Measurements from ENCODE around the gene HOXA9.
A peak's percentile ranks its signal among the peaks of the same experiment; 100 is the strongest.

Gene HOXA9

DNA sequence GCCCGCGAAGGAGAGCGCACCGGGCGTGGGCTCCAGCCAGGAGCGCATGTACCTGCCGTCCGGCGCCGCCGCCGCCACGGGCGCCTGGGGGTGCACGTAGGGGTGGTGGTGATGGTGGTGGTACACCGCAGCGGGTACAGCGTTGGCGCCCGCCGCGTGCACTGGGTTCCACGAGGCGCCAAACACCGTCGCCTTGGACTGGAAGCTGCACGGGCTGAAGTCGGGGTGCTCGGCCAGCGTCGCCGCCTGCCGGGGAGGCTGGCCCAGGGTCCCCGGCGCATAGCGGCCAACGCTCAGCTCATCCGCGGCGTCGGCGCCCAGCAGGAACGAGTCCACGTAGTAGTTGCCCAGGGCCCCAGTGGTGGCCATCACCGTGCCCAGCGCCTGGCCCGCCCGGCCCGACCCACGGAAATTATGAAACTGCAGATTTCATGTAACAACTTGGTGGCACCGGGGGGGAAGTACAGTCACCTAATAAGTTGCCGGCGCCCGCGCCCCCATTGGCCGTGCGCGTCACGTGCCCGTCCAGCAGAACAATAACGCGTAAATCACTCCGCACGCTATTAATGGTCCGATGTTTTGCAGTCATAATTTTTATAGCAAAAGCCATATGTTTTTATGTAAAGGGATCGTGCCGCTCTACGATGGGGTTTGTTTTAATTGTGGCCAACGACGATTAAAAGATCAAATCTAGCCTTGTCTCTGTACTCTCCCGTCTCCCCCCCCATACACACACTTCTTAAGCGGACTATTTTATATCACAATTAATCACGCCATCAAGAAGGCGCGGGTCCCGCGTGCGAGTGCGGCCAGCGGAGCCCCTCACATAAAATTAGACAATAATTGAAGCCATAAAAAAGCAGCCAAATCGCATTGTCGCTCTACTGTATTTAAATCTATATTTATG lies at the start of gene HOXA9:
Gene HOXA9 (minus strand): TSS at position 449 of the 907 bp plus-strand sequence. CDS start 80 bp downstream, at position 369.
- Histone ChIP-seq H3K4me1 (ENCODE audit: control insufficient read depth, insufficient read depth, low read length) (peaks cover 33% of the 10 kb centered on the region), H3K4me3 (ENCODE audit: low read length in 2 of 2) (peak within 1 kb of the TSS in 1 of 2 donors; percentile 40), H3K9ac (ENCODE audit: low read length in 2 of 2) (no peak within 1 kb of the TSS), H3K27me3 (ENCODE audit: control insufficient read depth in 1 of 2, insufficient read depth in 2 of 2, low read length in 2 of 2) (peaks cover 78 to 97% of the 10 kb centered on the region in 2 donors), H3K36me3 (ENCODE audit: control insufficient read depth in 2 of 2, insufficient read depth in 2 of 2, low read length in 2 of 2) (no peaks in the 10 kb centered on the region), H3K27ac (ENCODE audit: low read length) (no peak within 1 kb of the TSS), H3K9me3 (ENCODE audit: control insufficient read depth in 2 of 2, low read length in 2 of 2) (no peaks in the 10 kb centered on the region)

DNA sequence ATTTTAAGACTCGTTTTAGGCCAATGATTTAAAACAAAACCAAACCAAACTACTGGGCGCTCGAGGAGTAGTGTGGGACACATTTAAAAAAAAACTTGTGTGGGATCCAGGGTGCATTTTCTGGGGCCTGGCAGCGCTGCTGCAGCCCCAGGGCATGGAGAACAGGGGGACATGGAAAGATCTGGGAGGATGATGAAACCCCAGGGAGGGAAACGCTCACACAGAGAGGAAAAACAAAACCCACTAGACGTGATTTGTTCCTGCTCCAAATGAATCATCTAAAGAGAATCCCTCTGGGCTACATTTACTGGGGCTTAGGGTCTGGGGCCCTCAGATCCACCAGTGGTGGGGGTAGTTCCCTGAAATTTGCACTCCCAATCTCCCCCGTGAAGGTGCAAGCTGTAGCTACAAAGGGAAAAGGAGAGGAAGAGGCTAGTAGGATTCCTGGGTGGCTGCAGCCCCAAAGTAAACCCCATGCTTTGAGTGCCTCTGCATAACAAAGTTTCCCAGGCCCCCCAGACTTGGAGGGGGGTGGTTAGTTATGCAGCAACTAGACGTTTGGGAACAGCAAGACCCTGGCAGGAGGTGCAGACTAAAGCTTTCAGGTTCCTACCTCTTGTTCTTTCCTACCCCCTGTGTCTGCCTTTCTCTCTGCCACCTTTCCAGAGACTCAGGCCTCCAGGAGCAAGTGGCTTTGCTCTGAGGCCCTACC lies 49.1 kb upstream of the HOXA9 start:
- no peaks in the 10 kb centered on the region for H3K36me3 ChIP-seq (ENCODE audit: control insufficient read depth in 2 of 2, insufficient read depth in 2 of 2, low read length in 2 of 2)
- H3K4me3 ChIP-seq (ENCODE audit: low read length in 2 of 2): no peak overlapping the region
- no peak overlapping the region for H3K9ac ChIP-seq (ENCODE audit: low read length in 2 of 2)
- peaks cover 68 to 71% of the 10 kb centered on the region in 2 donors for H3K27me3 ChIP-seq (ENCODE audit: control insufficient read depth in 1 of 2, insufficient read depth in 2 of 2, low read length in 2 of 2)
- peaks cover 11% of the 10 kb centered on the region for H3K4me1 ChIP-seq (ENCODE audit: control insufficient read depth, insufficient read depth, low read length)
- no peaks in the 10 kb centered on the region for H3K9me3 ChIP-seq (ENCODE audit: control insufficient read depth in 2 of 2, low read length in 2 of 2)
- no peak overlapping the region for H3K27ac ChIP-seq (ENCODE audit: low read length)

DNA sequence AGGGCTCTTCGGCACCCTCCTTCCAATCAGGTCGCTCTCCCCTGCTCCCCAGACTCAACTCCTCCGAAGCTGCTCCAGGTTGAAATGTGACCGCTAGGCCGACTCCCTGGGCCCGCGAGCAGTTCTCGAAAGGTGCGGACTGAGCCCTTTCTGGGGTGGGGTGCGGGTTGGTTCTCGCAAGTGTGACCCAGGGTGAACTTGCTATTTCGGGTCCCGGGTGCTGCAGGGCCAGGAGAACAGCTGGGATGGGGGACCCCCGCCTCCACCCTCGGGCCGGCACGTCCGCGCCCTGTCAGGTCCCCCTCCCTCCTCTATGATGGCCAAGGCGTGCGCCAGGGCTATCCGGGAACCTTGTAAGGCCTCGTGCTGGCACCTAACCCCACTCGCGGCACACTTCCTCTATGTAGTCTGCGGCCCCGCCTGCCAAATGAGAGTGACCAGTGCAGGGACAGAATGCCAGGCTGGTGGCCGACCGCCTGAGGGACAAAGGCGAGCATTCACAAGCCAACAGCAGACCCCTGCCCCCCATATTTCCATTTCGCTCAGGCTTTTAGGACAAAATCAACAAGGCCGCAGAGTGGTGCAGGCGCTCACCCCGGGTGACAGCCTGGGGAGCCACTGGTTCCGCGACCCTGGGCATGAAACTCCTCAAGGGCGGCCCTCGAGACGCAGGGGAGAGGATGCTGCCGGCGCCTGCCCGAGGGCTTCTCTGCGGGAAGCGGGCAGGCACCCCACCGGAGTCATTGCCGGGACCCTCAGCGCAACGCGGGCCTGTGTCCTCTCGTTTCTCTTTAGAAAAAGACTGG lies 48.3 kb upstream of the HOXA9 start:
- Histone ChIP-seq H3K4me3 (ENCODE audit: low read length in 2 of 2) (peak overlapping the region in 1 of 2 donors; percentile 49), H3K36me3 (ENCODE audit: control insufficient read depth in 2 of 2, insufficient read depth in 2 of 2, low read length in 2 of 2) (no peaks in the 10 kb centered on the region), H3K4me1 (ENCODE audit: control insufficient read depth, insufficient read depth, low read length) (peaks cover 11% of the 10 kb centered on the region), H3K27ac (ENCODE audit: low read length) (no peak overlapping the region), H3K9ac (ENCODE audit: low read length in 2 of 2) (no peak overlapping the region), H3K27me3 (ENCODE audit: control insufficient read depth in 1 of 2, insufficient read depth in 2 of 2, low read length in 2 of 2) (peaks cover 67 to 75% of the 10 kb centered on the region in 2 donors), H3K9me3 (ENCODE audit: control insufficient read depth in 2 of 2, low read length in 2 of 2) (no peaks in the 10 kb centered on the region)

DNA sequence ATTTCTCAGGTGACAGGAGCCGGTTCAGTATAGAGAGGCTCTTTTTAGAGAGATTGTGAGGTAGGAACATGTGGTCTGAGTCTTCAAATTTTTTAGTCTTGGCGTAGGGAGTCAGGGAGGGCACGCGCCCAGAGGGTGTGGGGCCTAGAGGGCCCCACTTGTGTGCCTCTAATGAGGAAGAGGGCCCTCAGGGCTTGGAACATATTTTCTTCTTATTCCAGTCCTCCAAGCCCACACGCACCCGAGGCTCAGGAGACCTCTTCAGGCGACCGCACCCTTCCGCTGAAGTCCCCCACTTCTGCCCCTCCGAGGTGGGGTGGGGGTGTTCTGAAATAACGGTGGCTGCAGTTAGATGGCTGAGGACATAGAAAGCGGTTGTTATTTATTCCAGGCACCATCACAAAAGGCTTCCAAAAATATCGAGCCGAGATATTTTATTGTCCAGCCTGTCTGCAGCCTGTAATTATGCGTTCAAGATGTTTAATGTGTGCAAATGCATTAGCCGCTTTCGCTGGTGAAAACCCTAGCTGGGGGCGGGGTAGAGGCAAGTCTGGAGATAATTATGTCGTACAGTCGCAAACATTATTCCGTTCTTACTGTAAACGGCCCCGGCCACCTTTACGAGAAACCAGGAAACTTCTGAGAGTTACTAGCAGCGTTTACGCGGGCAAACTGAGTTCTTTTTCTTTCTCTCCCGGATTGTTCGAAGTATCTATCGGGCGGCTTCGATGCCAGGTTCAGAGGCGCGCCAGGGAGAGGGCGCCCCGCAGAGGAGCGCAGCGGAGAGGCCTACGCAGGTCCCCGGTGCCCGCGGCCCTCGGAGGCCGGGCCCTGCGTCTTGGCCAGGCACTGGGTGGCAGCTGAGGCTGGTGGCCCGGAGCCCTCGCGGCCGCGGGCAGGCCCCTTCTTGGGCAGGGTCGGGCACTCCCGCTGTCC lies 47.4 kb upstream of the HOXA9 start:
- peaks cover 11% of the 10 kb centered on the region for H3K4me1 ChIP-seq (ENCODE audit: control insufficient read depth, insufficient read depth, low read length)
- peak overlapping the region in 1 of 2 donors; percentile 49 for H3K4me3 ChIP-seq (ENCODE audit: low read length in 2 of 2)
- no peak overlapping the region for H3K9ac ChIP-seq (ENCODE audit: low read length in 2 of 2)
- H3K27me3 ChIP-seq (ENCODE audit: control insufficient read depth in 1 of 2, insufficient read depth in 2 of 2, low read length in 2 of 2): peaks cover 71 to 82% of the 10 kb centered on the region in 2 donors
- no peaks in the 10 kb centered on the region for H3K9me3 ChIP-seq (ENCODE audit: control insufficient read depth in 2 of 2, low read length in 2 of 2)
- no peak overlapping the region for H3K27ac ChIP-seq (ENCODE audit: low read length)
- H3K36me3 ChIP-seq (ENCODE audit: control insufficient read depth in 2 of 2, insufficient read depth in 2 of 2, low read length in 2 of 2): no peaks in the 10 kb centered on the region

DNA sequence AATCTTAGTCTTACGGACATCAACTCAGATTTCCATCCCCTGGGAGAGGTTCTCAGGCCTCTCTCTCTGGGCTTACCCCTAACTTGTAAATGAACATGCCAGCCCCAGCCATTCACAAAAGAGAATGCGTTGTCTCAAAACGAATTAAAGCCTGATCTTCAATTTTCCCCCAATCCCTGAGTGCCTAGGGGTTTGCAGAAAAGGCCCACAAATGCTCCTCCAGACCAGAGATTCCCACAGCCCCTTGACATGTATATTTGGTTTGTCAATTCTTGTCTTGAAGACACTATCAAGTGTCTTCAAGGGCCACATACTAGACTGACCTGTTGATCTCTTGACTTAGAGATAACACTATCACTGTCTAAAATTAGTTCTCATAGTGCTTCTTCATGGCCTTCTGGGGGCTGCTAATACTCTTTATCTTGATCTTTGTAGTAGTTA lies 46.4 kb upstream of the HOXA9 start:
- no peaks in the 10 kb centered on the region for H3K36me3 ChIP-seq (ENCODE audit: control insufficient read depth in 2 of 2, insufficient read depth in 2 of 2, low read length in 2 of 2)
- H3K9ac ChIP-seq (ENCODE audit: low read length in 2 of 2): no peak overlapping the region
- H3K4me3 ChIP-seq (ENCODE audit: low read length in 2 of 2): no peak overlapping the region
- no peak overlapping the region for H3K27ac ChIP-seq (ENCODE audit: low read length)
- no peaks in the 10 kb centered on the region for H3K9me3 ChIP-seq (ENCODE audit: control insufficient read depth in 2 of 2, low read length in 2 of 2)
- peaks cover 71 to 86% of the 10 kb centered on the region in 2 donors for H3K27me3 ChIP-seq (ENCODE audit: control insufficient read depth in 1 of 2, insufficient read depth in 2 of 2, low read length in 2 of 2)
- H3K4me1 ChIP-seq (ENCODE audit: control insufficient read depth, insufficient read depth, low read length): peaks cover 11% of the 10 kb centered on the region

DNA sequence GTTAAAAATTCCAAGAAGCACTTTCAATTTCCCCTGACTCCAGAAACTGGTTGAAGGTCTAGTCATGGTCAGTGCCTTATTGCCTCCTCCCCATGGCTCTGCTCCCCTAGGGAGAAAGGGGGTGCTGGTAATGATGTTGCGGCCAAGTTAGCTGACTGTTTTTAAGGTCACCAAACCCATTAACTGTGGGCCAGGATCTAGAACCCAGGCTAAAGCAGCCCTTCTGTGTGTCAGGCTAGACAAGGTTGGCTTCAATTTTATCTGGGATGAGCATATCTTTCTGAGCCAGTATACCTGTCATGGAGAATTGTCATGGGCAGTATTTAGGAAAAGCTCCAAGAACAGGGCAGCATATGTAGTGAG lies 45.7 kb upstream of the HOXA9 start:
- H3K9ac ChIP-seq (ENCODE audit: low read length in 2 of 2): no peak overlapping the region
- H3K27me3 ChIP-seq (ENCODE audit: control insufficient read depth in 1 of 2, insufficient read depth in 2 of 2, low read length in 2 of 2): peaks cover 69 to 84% of the 10 kb centered on the region in 2 donors

DNA sequence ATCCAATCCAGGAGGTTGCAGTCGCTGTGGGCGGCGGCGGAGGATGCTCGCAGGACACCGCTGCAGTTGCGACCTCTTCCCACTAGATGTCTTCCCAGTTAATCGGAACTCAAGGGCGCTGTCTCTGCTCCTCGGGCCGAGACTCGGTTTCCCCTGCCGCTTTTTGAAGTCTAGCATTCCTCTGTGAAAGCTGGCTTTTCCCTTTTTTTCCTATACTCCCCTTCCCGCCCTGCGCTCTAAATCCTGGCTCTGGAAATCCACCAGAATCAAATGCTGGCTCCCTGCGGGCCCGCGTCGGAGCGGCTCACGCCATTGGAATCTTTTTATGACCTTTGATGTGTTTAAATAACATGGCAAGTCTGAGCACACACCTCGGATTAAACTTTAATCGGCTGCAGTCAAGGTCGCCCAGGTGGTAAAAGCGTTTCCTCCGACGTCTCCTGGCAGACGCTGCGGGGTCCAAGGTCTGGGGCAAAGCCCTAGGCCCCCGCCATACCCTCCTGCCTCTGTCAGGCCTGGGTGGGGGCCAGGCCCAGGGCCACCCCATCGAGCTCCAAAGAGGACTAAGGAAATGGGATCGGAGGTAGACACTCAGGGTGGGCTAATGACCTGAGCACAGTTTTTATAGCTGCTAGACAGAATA lies 45.2 kb upstream of the HOXA9 start:
- Histone ChIP-seq H3K27me3 (ENCODE audit: control insufficient read depth in 1 of 2, insufficient read depth in 2 of 2, low read length in 2 of 2) (peaks cover 73 to 87% of the 10 kb centered on the region in 2 donors), H3K9ac (ENCODE audit: low read length in 2 of 2) (no peak overlapping the region), H3K27ac (ENCODE audit: low read length) (no peak overlapping the region), H3K4me1 (ENCODE audit: control insufficient read depth, insufficient read depth, low read length) (peaks cover 13% of the 10 kb centered on the region), H3K36me3 (ENCODE audit: control insufficient read depth in 2 of 2, insufficient read depth in 2 of 2, low read length in 2 of 2) (no peaks in the 10 kb centered on the region), H3K9me3 (ENCODE audit: control insufficient read depth in 2 of 2, low read length in 2 of 2) (no peaks in the 10 kb centered on the region), H3K4me3 (ENCODE audit: low read length in 2 of 2) (peak overlapping the region in 1 of 2 donors; percentile 62)

More for the DNA sequence above, 45.7 kb upstream of the HOXA9 start:
- no peaks in the 10 kb centered on the region for H3K36me3 ChIP-seq (ENCODE audit: control insufficient read depth in 2 of 2, insufficient read depth in 2 of 2, low read length in 2 of 2)
- peak overlapping the region in 1 of 2 donors; percentile 62 for H3K4me3 ChIP-seq (ENCODE audit: low read length in 2 of 2)
- no peak overlapping the region for H3K27ac ChIP-seq (ENCODE audit: low read length)
- H3K4me1 ChIP-seq (ENCODE audit: control insufficient read depth, insufficient read depth, low read length): peaks cover 11% of the 10 kb centered on the region
- no peaks in the 10 kb centered on the region for H3K9me3 ChIP-seq (ENCODE audit: control insufficient read depth in 2 of 2, low read length in 2 of 2)

DNA sequence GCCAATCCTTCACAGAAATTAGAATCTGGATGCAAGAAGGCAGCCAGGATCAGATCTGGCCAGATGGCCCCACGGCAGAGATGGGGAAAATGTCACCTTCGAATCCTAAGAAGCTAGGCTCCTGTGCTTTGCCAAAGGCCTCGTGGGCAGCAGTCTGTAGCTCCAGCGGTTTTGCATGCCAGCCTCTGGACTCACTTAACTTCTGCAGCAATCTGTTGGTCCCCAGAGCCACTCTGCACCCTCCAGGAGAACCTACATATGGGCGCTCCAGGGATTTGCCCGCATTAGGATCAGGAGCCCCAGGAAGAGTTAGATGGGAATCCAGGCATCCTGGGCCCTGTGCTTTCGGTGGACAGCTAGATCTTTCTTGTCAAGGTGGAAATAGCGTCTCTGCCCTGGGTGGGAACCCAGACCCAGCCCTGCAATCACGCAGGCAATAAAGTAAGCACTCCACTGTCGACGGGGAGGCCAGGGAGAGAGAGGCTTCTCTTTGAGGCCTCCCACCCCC lies 44.6 kb upstream of the HOXA9 start:
- Histone ChIP-seq H3K27me3 (ENCODE audit: control insufficient read depth in 1 of 2, insufficient read depth in 2 of 2, low read length in 2 of 2) (peaks cover 79 to 89% of the 10 kb centered on the region in 2 donors), H3K27ac (ENCODE audit: low read length) (no peak overlapping the region), H3K36me3 (ENCODE audit: control insufficient read depth in 2 of 2, insufficient read depth in 2 of 2, low read length in 2 of 2) (no peaks in the 10 kb centered on the region), H3K4me1 (ENCODE audit: control insufficient read depth, insufficient read depth, low read length) (peaks cover 19% of the 10 kb centered on the region), H3K4me3 (ENCODE audit: low read length in 2 of 2) (no peak overlapping the region), H3K9me3 (ENCODE audit: control insufficient read depth in 2 of 2, low read length in 2 of 2) (no peaks in the 10 kb centered on the region), H3K9ac (ENCODE audit: low read length in 2 of 2) (no peak overlapping the region)

DNA sequence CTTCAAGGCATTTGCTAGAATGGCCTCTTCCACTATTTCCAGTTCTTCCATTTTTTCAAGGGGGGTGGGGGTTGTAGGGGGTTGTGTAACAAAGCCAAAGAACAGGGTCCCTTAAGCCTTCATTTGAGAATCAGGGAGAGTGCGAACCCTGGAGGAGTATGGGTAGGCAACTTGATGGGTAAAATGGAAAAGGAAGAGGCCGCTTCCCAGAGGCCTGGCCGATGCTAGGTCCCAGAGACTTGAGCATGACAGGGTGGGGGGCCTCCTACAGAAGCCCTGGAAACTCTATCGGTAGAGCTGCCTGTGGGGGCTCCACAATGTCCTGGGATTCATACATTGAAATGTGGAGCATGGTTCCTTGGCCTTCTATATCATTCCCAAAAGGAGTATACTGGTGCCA lies 43.7 kb upstream of the HOXA9 start:
- no peak overlapping the region for H3K27ac ChIP-seq (ENCODE audit: low read length)
- peaks cover 80 to 90% of the 10 kb centered on the region in 2 donors for H3K27me3 ChIP-seq (ENCODE audit: control insufficient read depth in 1 of 2, insufficient read depth in 2 of 2, low read length in 2 of 2)
- H3K4me3 ChIP-seq (ENCODE audit: low read length in 2 of 2): no peak overlapping the region
- H3K9me3 ChIP-seq (ENCODE audit: control insufficient read depth in 2 of 2, low read length in 2 of 2): no peaks in the 10 kb centered on the region
- no peaks in the 10 kb centered on the region for H3K36me3 ChIP-seq (ENCODE audit: control insufficient read depth in 2 of 2, insufficient read depth in 2 of 2, low read length in 2 of 2)
- no peak overlapping the region for H3K9ac ChIP-seq (ENCODE audit: low read length in 2 of 2)
- H3K4me1 ChIP-seq (ENCODE audit: control insufficient read depth, insufficient read depth, low read length): peaks cover 21% of the 10 kb centered on the region

Measured in stomach smooth muscle (tissue), 2 donors.